Activated naive CD4-positive, alpha-beta T cell treated with anti-CD3 and anti-CD28 coated beads, Interleukin-2, amount 50 U/mL, for 72 hours (primary cell): ENCODE results near the gene SHC1. TPM values are rescaled to one million over a fixed set of nuclear protein-coding genes. Genes with fewer than 3 reads are reported as not detected.

ENCODE experiments used
- ATAC-seq, 2 donors: fragments of 150-1000 bp; cut with Tn5 transposase; 2 replicates each; pipeline ENCODE4 v1.10.0; 2021; ENCODE audit warnings: mild to moderate bottlenecking in 2 of 2, moderate library complexity in 2 of 2
- DNase-seq, 2 donors: peaks; one replicate each; pipeline ENCODE4 v3.0.0; 2021 to 2022; ENCODE audit warnings: low spot score in 2 of 2
- H3K27ac Mint-ChIP-seq, 2 donors: one replicate each; pipeline ENCODE4 v1.8.0; 2022; ENCODE audit warnings: mild to moderate bottlenecking in 2 of 2, mixed read lengths in 2 of 2
- H3K36me3 Mint-ChIP-seq, 2 donors: one replicate each; pipeline ENCODE4 v1.8.0; 2022; ENCODE audit warnings: mixed read lengths in 2 of 2
- H3K9me3 Mint-ChIP-seq, 2 donors: one replicate each; pipeline ENCODE4 v1.8.0; 2022; ENCODE audit warnings: mixed read lengths in 2 of 2
- total RNA-seq, 2 donors: library from RNA; stranded (reverse); gene quantifications; one replicate each; pipeline ENCODE4 v1.2.3, GENCODE V29; 2022

Gene SHC1
- total RNA-seq, result 10 to 100 TPM; 50.3 to 76.2 TPM

GRCh38 chr1:154970631-154971340 lies at the start of gene SHC1:
Gene SHC1, minus strand, starts transcription at chr1:154970747. Its CDS starts 221 bp downstream, at chr1:154970526.
- H3K9me3 Mint-ChIP-seq, result no peaks in the 10 kb centered on the region
- peak within 1 kb of the TSS; percentile 69 to 97 for H3K27ac Mint-ChIP-seq
- H3K36me3 Mint-ChIP-seq, result peaks cover 0 to 10% of the 10 kb centered on the region in 2 donors
- peak in 1 of 2 donors; percentile 13 for ATAC-seq
- peak in 1 of 2 donors; percentile 63 for DNase-seq

- DNase-seq (no peak), ATAC-seq (no peak)
- H3K27ac Mint-ChIP-seq, result peak overlapping the region; percentile 32 to 76
- peaks cover 7 to 10% of the 10 kb centered on the region in 2 donors for H3K36me3 Mint-ChIP-seq
- H3K9me3 Mint-ChIP-seq, result no peaks in the 10 kb centered on the region
Measured at GRCh38 chr1:155019377-155020245, 49.1 kb upstream of the SHC1 start.

GRCh38 chr1:155018617-155019348 lies 48.2 kb upstream of the SHC1 start:
- peaks cover 7 to 10% of the 10 kb centered on the region in 2 donors for H3K36me3 Mint-ChIP-seq
- DNase-seq (no peak), ATAC-seq (no peak)
- no peaks in the 10 kb centered on the region for H3K9me3 Mint-ChIP-seq
- peak overlapping the region; percentile 53 to 76 for H3K27ac Mint-ChIP-seq

GRCh38 chr1:155017946-155018316 lies 47.4 kb upstream of the SHC1 start:
- peaks cover 10 to 12% of the 10 kb centered on the region in 2 donors for H3K36me3 Mint-ChIP-seq
- peak overlapping the region; percentile 44 to 55 for H3K27ac Mint-ChIP-seq
- DNase-seq (no peak), ATAC-seq (no peak)
- no peaks in the 10 kb centered on the region for H3K9me3 Mint-ChIP-seq

GRCh38 chr1:155017041-155017945 lies 46.7 kb upstream of the SHC1 start:
- peaks cover 10 to 15% of the 10 kb centered on the region in 2 donors for H3K36me3 Mint-ChIP-seq
- peak overlapping the region; percentile 44 to 74 for H3K27ac Mint-ChIP-seq
- ATAC-seq (peak; percentile 87 to 93), DNase-seq (peak; percentile 93)
- H3K9me3 Mint-ChIP-seq, result no peaks in the 10 kb centered on the region

- Mint-ChIP-seq H3K27ac (peak overlapping the region; percentile 74 to 93), H3K36me3 (peaks cover 10 to 15% of the 10 kb centered on the region in 2 donors), H3K9me3 (no peaks in the 10 kb centered on the region)
- ATAC-seq, result peak in 1 of 2 donors; percentile 13
- peak in 1 of 2 donors; percentile 70 for DNase-seq
Measured at GRCh38 chr1:155016231-155016831, 45.8 kb upstream of the SHC1 start.

GRCh38 chr1:155015527-155016230 lies 45.1 kb upstream of the SHC1 start:
- peaks cover 15 to 19% of the 10 kb centered on the region in 2 donors for H3K36me3 Mint-ChIP-seq
- ATAC-seq (peak in 1 of 2 donors; percentile 0), DNase-seq (no peak)
- peak overlapping the region; percentile 72 to 74 for H3K27ac Mint-ChIP-seq
- no peaks in the 10 kb centered on the region for H3K9me3 Mint-ChIP-seq

GRCh38 chr1:155014709-155015508 lies 44.4 kb upstream of the SHC1 start:
- H3K27ac Mint-ChIP-seq, result peak overlapping the region in 1 of 2 donors; percentile 74
- no peaks in the 10 kb centered on the region for H3K9me3 Mint-ChIP-seq
- DNase-seq (no peak), ATAC-seq (no peak)
- H3K36me3 Mint-ChIP-seq, result peaks cover 17 to 24% of the 10 kb centered on the region in 2 donors

GRCh38 chr1:155013632-155014031 lies 43.1 kb upstream of the SHC1 start:
- no peak overlapping the region for H3K27ac Mint-ChIP-seq
- peaks cover 20 to 29% of the 10 kb centered on the region in 2 donors for H3K36me3 Mint-ChIP-seq
- H3K9me3 Mint-ChIP-seq, result no peaks in the 10 kb centered on the region
- no peak for ATAC-seq
- DNase-seq, result no peak

GRCh38 chr1:155012776-155013602 lies 42.4 kb upstream of the SHC1 start:
- Mint-ChIP-seq H3K9me3 (no peaks in the 10 kb centered on the region), H3K36me3 (peaks cover 20 to 29% of the 10 kb centered on the region in 2 donors), H3K27ac (peak overlapping the region in 1 of 2 donors; percentile 76)
- no peak for DNase-seq
- ATAC-seq, result no peak

- peak in 1 of 2 donors; percentile 44 for ATAC-seq
- peak overlapping the region; percentile 76 to 86 for H3K27ac Mint-ChIP-seq
- peaks cover 20 to 29% of the 10 kb centered on the region in 2 donors for H3K36me3 Mint-ChIP-seq
- peak in 1 of 2 donors; percentile 47 for DNase-seq
- no peaks in the 10 kb centered on the region for H3K9me3 Mint-ChIP-seq
Measured at GRCh38 chr1:155012026-155012546, 41.5 kb upstream of the SHC1 start.

- H3K9me3 Mint-ChIP-seq, result no peaks in the 10 kb centered on the region
- peak overlapping the region; percentile 88 to 92 for H3K27ac Mint-ChIP-seq
- DNase-seq (no peak), ATAC-seq (no peak)
- H3K36me3 Mint-ChIP-seq, result peaks cover 20 to 29% of the 10 kb centered on the region in 2 donors
Measured at GRCh38 chr1:155011437-155012025, 41.0 kb upstream of the SHC1 start.

GRCh38 chr1:155011004-155011416 lies 40.5 kb upstream of the SHC1 start:
- DNase-seq (no peak), ATAC-seq (no peak)
- Mint-ChIP-seq H3K36me3 (peaks cover 20 to 29% of the 10 kb centered on the region in 2 donors), H3K27ac (peak overlapping the region; percentile 88 to 92), H3K9me3 (no peaks in the 10 kb centered on the region)
